Bronchial epithelial cell (primary cell): ENCODE results near the gene TAOK2. TPM values are rescaled to one million over a fixed set of nuclear protein-coding genes. Genes with fewer than 3 reads are reported as not detected.

Source experiments
- DNase-seq: peaks from one replicate; pipeline ENCODE4 v3.0.0-alpha.2; 2010; ENCODE audit warnings: low read depth
- FAIRE-seq: peaks from 2 replicates; lab custom pipeline; 2011; peaks lifted over from hg19 to GRCh38; lab: Jason Lieb, UNC
- H3K27me3 ChIP-seq: 2 replicates; pipeline ENCODE4 v1.5.1; 2011; ENCODE audit warnings: low read length; ENCODE audit not compliant: control insufficient read depth, insufficient read depth
- H3K36me3 ChIP-seq: 2 replicates; pipeline ENCODE4 v1.5.1; 2011; ENCODE audit warnings: low read length; ENCODE audit not compliant: control insufficient read depth, insufficient read depth
- H3K4me3 ChIP-seq: 2 replicates; pipeline ENCODE4 v1.5.1; 2011; ENCODE audit warnings: mild to moderate bottlenecking, low read depth, low read length, control low read depth
- total RNA-seq: library from RNA; depleted of rRNA; stranded (reverse); fragments of >200 nt; gene quantifications from 2 replicates; pipeline ENCODE4 v1.2.1, GENCODE V29; 2014
- TF ChIP-seq, protein P1 (sequence below): IDR thresholded peaks from 2 replicates; pipeline ENCODE4 v1.5.1; 2011; ENCODE audit warnings: mild to moderate bottlenecking, moderate library complexity, low read length, control low read depth, inconsistent platforms; ENCODE audit not compliant: insufficient read depth, severe bottlenecking

Gene TAOK2
- total RNA-seq, 1 donor from 2014 or later = 24.7 TPM

DNA sequence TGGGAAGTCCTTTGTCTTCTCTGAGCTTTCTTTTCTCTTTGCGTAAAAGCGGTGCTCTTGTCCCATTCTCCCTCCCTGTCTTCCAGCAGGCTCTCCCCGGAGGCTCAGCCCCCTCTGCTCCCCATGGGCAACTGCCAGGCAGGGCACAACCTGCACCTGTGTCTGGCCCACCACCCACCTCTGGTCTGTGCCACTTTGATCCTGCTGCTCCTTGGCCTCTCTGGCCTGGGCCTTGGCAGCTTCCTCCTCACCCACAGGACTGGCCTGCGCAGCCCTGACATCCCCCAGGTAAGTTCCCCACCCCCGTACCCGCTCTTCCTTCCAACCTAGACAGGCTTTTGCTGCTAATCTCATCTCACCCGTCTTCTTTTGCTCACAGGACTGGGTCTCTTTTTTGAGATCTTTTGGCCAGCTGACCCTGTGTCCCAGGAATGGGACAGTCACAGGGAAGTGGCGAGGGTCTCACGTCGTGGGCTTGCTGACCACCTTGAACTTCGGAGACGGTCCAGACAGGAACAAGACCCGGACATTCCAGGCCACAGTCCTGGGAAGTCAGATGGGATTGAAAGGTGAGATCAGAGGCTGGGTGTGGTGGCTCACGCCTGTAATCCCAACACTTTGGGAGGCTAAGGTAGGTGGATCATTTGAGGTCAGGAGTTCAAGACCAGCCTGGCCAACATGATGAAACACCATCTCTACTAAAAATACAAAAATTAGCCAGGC, 10.5 kb upstream of the TAOK2 start:
- TF ChIP-seq, protein P1, sequence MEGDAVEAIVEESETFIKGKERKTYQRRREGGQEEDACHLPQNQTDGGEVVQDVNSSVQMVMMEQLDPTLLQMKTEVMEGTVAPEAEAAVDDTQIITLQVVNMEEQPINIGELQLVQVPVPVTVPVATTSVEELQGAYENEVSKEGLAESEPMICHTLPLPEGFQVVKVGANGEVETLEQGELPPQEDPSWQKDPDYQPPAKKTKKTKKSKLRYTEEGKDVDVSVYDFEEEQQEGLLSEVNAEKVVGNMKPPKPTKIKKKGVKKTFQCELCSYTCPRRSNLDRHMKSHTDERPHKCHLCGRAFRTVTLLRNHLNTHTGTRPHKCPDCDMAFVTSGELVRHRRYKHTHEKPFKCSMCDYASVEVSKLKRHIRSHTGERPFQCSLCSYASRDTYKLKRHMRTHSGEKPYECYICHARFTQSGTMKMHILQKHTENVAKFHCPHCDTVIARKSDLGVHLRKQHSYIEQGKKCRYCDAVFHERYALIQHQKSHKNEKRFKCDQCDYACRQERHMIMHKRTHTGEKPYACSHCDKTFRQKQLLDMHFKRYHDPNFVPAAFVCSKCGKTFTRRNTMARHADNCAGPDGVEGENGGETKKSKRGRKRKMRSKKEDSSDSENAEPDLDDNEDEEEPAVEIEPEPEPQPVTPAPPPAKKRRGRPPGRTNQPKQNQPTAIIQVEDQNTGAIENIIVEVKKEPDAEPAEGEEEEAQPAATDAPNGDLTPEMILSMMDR = no peak
- DNase-seq (no peak), FAIRE-seq (no peak)
- H3K27me3 ChIP-seq = no peaks in the 10 kb centered on the region
- H3K36me3 ChIP-seq = peaks cover 10% of the 10 kb centered on the region
- H3K4me3 ChIP-seq = no peak overlapping the region

DNA sequence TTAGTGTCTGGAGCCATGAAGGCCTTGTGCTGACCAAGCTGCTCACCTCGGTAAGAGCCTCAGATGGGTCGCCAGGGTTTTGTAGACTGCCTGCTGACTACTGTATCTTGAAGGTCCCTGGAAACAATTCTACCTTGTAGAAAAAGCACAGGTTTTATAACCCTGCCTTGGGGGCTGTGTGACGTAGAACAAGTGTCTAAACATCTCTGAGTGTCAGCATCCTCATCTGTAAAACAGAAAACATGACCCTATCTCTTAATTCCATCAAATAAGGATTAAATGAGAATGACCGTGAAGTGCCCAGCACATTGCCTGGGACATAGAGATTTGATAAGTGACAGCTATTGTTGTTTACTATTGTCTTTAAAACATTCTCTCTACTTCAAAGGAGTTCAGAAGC, 5.5 kb upstream of the TAOK2 start:
- TF ChIP-seq, protein P1 = no peak
- Histone ChIP-seq H3K4me3 (no peak overlapping the region), H3K36me3 (peaks cover 15% of the 10 kb centered on the region), H3K27me3 (no peaks in the 10 kb centered on the region)
- FAIRE-seq (no peak), DNase-seq (no peak)

DNA sequence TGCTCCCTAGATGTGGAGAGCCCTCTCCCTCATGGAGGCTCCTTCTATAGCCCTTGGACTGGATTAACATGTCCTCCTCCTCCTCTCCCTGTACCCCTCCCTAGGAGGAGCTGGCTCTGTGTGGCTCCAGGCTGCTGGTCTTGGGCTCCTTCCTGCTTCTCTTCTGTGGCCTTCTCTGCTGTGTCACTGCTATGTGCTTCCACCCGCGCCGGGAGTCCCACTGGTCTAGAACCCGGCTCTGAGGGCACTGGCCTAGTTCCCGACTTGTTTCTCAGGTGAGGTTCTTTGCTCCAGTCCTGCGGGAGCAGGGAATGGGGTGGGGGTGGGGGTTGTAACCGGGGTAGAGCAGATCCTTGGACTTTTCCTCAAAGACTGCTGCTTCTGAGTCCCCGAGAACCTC, 2.4 kb upstream of the TAOK2 start:
- Histone ChIP-seq H3K27me3 (no peaks in the 10 kb centered on the region), H3K36me3 (peaks cover 9% of the 10 kb centered on the region), H3K4me3 (no peak overlapping the region)
- FAIRE-seq (no peak), DNase-seq (no peak)
- TF ChIP-seq, protein P1 = no peak

DNA sequence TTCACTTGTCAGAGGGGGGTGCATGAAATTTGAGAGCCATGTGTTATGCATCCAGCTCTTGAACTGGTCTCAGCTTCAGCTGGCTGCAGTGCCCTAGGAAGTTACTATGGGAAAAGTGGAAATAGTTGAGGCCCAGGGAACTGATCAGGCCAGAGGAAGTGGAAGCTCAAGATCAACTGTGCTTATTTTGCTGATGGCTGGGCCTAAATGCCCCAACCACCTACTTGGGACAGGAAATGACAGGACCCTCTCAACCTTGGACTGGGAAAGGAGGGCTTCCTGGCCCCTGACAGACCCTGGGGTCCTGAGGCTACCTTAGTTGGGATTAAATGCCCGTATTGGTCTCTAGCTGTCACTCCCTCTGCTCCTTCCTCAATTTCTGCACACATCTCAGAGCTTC, 1.2 kb upstream of the TAOK2 start:
- DNase-seq (no peak), FAIRE-seq (no peak)
- Histone ChIP-seq H3K36me3 (peaks cover 11% of the 10 kb centered on the region), H3K4me3 (no peak overlapping the region), H3K27me3 (no peaks in the 10 kb centered on the region)
- TF ChIP-seq, protein P1 = no peak

DNA sequence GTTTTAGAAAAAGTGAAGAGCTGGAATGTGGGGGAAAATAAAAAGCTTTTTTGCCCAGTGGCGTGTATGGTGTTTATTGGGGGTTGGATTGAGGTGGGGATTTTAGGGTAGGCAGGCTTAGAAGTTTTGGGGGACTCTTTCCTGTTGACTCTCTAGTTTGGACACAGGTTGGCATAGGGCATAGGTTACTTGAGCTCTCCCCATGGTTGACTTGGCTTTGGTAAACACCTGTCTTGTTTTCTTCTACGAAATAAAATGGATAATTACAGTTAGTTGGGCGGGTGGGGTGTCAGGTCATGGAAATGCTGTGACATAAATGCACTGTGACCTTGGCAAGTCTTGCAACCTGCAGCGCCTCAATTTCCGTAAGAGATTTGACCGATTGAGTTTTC, 680 bp upstream of the TAOK2 start:
- DNase-seq (no peak), FAIRE-seq (no peak)
- TF ChIP-seq, protein P1 = no peak
- H3K36me3 ChIP-seq = peaks cover 12% of the 10 kb centered on the region
- H3K4me3 ChIP-seq = peak overlapping the region; percentile 96
- H3K27me3 ChIP-seq = no peaks in the 10 kb centered on the region
